Naive thymus-derived CD8-positive, alpha-beta T cell (primary cell): ENCODE results near the gene UBR1. TPM values are rescaled to one million over a fixed set of nuclear protein-coding genes. Genes with fewer than 3 reads are reported as not detected.

ENCODE experiments used
- ATAC-seq, 2 donors: fragments of 150-1000 bp; cut with Tn5 transposase in 1 of 2; sonication (Bioruptor Pico), chemical (Tn5 transposase) in 1 of 2; 1 replicate in 1 of 2; 2 replicates in 1 of 2; pipeline ENCODE4 v1.10.0; 2021; ENCODE audit warnings: mild to moderate bottlenecking in 2 of 2, moderate library complexity in 2 of 2
- POLR2A ChIA-PET: fragments of 350-600 bp; sonication (Branson Sonifier 250); formaldehyde crosslinking; loops from one replicate; lab custom pipeline; 2021; ENCODE audit warnings: antibody characterized with exemption; lab: Charles Lee
- DNase-seq, 10 donors: peaks; one replicate each; pipeline versions ENCODE4 v3.0.0 to v3.0.0-alpha.2; 2020 to 2022
- H3K27ac Mint-ChIP-seq, 10 donors: one replicate each; pipeline ENCODE4 v1.8.0; 2020 to 2022; ENCODE audit warnings: mild to moderate bottlenecking in 10 of 10, mixed read lengths in 10 of 10, moderate library complexity in 4 of 10, inconsistent platforms in 1 of 10
- H3K27me3 Mint-ChIP-seq, 5 donors: one replicate each; pipeline ENCODE4 v1.8.0; 2021 to 2022; ENCODE audit warnings: mixed read lengths in 5 of 5
- H3K36me3 Mint-ChIP-seq, 3 donors: one replicate each; pipeline ENCODE4 v1.8.0; 2020 to 2022; ENCODE audit warnings: mixed read lengths in 3 of 3, mild to moderate bottlenecking in 2 of 3, inconsistent platforms in 1 of 3
- H3K4me1 Mint-ChIP-seq, 4 donors: one replicate each; pipeline ENCODE4 v1.8.0; 2021 to 2022; ENCODE audit warnings: mixed read lengths in 4 of 4
- H3K4me3 Mint-ChIP-seq, 10 donors: one replicate each; pipeline ENCODE4 v1.8.0; 2020 to 2022; ENCODE audit warnings: mild to moderate bottlenecking in 10 of 10, mixed read lengths in 10 of 10, moderate library complexity in 6 of 10, inconsistent platforms in 1 of 10
- H3K9me3 Mint-ChIP-seq, 9 donors: one replicate each; pipeline ENCODE4 v1.8.0; 2020 to 2022; ENCODE audit warnings: mixed read lengths in 9 of 9, mild to moderate bottlenecking in 3 of 9, inconsistent platforms in 1 of 9, moderate library complexity in 1 of 9
- polyA plus RNA-seq, 3 donors: library from polyadenylated mRNA; unstranded; fragments of 300-500 nt; fragmentation: Illumina TruSeq; gene quantifications; one replicate each; pipeline ENCODE4 v1.2.3, GENCODE V29; 2021
- total RNA-seq, 8 experiments: library from RNA in 2 of 8; stranded (reverse) in 2 of 8; gene quantifications; one replicate each; pipeline ENCODE4 v1.2.3 and lab custom pipeline; 2021 to 2026

Gene UBR1
- total and polyA plus RNA-seq, 5 experiments from 2014 or later = 16.1 to 52.4 (median 20.8) TPM

- H3K27me3 Mint-ChIP-seq = peaks cover 0 to 3% (median 0%) of the 10 kb centered on the region in 5 donors
- peaks cover 2 to 29% (median 8%) of the 10 kb centered on the region in 3 donors for H3K36me3 Mint-ChIP-seq
- POLR2A ChIA-PET = interaction anchor here (1.0 to 1.8 kb wide), 2 partner anchors 17 to 614 kb away, joined by 4 to 9 read pairs; partner anchors contain the start of gene ZNF106
- ATAC-seq = peak; percentile 46 to 49
- no peaks in the 10 kb centered on the region for H3K9me3 Mint-ChIP-seq
- no peak for DNase-seq
- H3K27ac Mint-ChIP-seq = peak overlapping the region; percentile 97 to 99 (median 98)
- H3K4me1 Mint-ChIP-seq = peaks cover 40 to 64% (median 56%) of the 10 kb centered on the region in 4 donors
- peak overlapping the region; percentile 89 to 99 (median 96) for H3K4me3 Mint-ChIP-seq
Measured at GRCh38 chr15:43105077-43105736, 631 bp downstream of the UBR1 start.

- Mint-ChIP-seq H3K4me3 (peak overlapping the region; percentile 40 to 96 (median 59)), H3K27me3 (peaks cover 0 to 3% (median 0%) of the 10 kb centered on the region in 5 donors), H3K36me3 (peaks cover 3 to 37% (median 11%) of the 10 kb centered on the region in 3 donors), H3K4me1 (peaks cover 44 to 71% (median 62%) of the 10 kb centered on the region in 4 donors), H3K27ac (peak overlapping the region in 7 of 10 donors; percentile 11 to 63 (median 51)), H3K9me3 (no peaks in the 10 kb centered on the region)
- DNase-seq = no peak
- ATAC-seq = no peak
- POLR2A ChIA-PET = interaction anchor here (1.0 kb wide), 1 partner anchor 614 kb away, joined by 4 read pairs; the partner anchor contains the start of gene ZNF106
Measured at GRCh38 chr15:43104426-43104825, 1.4 kb downstream of the UBR1 start.

GRCh38 chr15:43103907-43104306, 1.9 kb downstream of the UBR1 start:
- H3K4me3 Mint-ChIP-seq = peak overlapping the region in 9 of 10 donors; percentile 35 to 96 (median 65)
- H3K27ac Mint-ChIP-seq = peak overlapping the region in 8 of 10 donors; percentile 3 to 63 (median 50)
- DNase-seq = no peak
- H3K9me3 Mint-ChIP-seq = no peaks in the 10 kb centered on the region
- peaks cover 44 to 73% (median 65%) of the 10 kb centered on the region in 4 donors for H3K4me1 Mint-ChIP-seq
- peaks cover 3 to 41% (median 11%) of the 10 kb centered on the region in 3 donors for H3K36me3 Mint-ChIP-seq
- no peak for ATAC-seq
- POLR2A ChIA-PET = interaction anchor here (0.6 kb wide), 1 partner anchor 1917 kb away, joined by 8 read pairs; no protein-coding TSS in a partner anchor
- H3K27me3 Mint-ChIP-seq = peaks cover 0 to 3% (median 0%) of the 10 kb centered on the region in 5 donors

- DNase-seq = no peak
- no peaks in the 10 kb centered on the region for H3K27me3 Mint-ChIP-seq
- H3K27ac Mint-ChIP-seq = peak overlapping the region in 3 of 10 donors; percentile 9 to 34 (median 17)
- POLR2A ChIA-PET = interaction anchor here (0.6 kb wide), 2 partner anchors 13 to 62 kb away, joined by 3 read pairs; no protein-coding TSS in a partner anchor
- ATAC-seq = no peak
- H3K36me3 Mint-ChIP-seq = peaks cover 3 to 56% (median 16%) of the 10 kb centered on the region in 3 donors
- no peaks in the 10 kb centered on the region for H3K9me3 Mint-ChIP-seq
- H3K4me1 Mint-ChIP-seq = peaks cover 50 to 82% (median 79%) of the 10 kb centered on the region in 4 donors
- H3K4me3 Mint-ChIP-seq = peak overlapping the region in 4 of 10 donors; percentile 4 to 63 (median 38)
Measured at GRCh38 chr15:43102187-43102586, 3.7 kb downstream of the UBR1 start.

- H3K9me3 Mint-ChIP-seq = no peaks in the 10 kb centered on the region
- DNase-seq = no peak
- H3K4me3 Mint-ChIP-seq = peak overlapping the region in 7 of 10 donors; percentile 0 to 65 (median 35)
- H3K36me3 Mint-ChIP-seq = peaks cover 3 to 62% (median 23%) of the 10 kb centered on the region in 3 donors
- POLR2A ChIA-PET = no interaction called here
- H3K4me1 Mint-ChIP-seq = peaks cover 49 to 84% (median 82%) of the 10 kb centered on the region in 4 donors
- no peak for ATAC-seq
- H3K27ac Mint-ChIP-seq = peak overlapping the region in 4 of 10 donors; percentile 37 to 77 (median 45)
- no peaks in the 10 kb centered on the region for H3K27me3 Mint-ChIP-seq
Measured at GRCh38 chr15:43100971-43101370, 4.9 kb downstream of the UBR1 start.

- Mint-ChIP-seq H3K36me3 (peaks cover 3 to 74% (median 22%) of the 10 kb centered on the region in 3 donors), H3K9me3 (no peaks in the 10 kb centered on the region), H3K27ac (peak overlapping the region in 1 of 10 donors; percentile 44), H3K4me1 (peaks cover 48 to 91% (median 82%) of the 10 kb centered on the region in 4 donors), H3K27me3 (no peaks in the 10 kb centered on the region), H3K4me3 (no peak overlapping the region)
- POLR2A ChIA-PET = no interaction called here
- no peak for ATAC-seq
- DNase-seq = no peak
Measured at GRCh38 chr15:43099105-43099845, 6.6 kb downstream of the UBR1 start.

- Mint-ChIP-seq H3K9me3 (no peaks in the 10 kb centered on the region), H3K36me3 (peaks cover 3 to 75% (median 23%) of the 10 kb centered on the region in 3 donors), H3K27ac (peak overlapping the region in 1 of 10 donors; percentile 34), H3K27me3 (no peaks in the 10 kb centered on the region), H3K4me1 (peaks cover 31 to 80% (median 70%) of the 10 kb centered on the region in 4 donors), H3K4me3 (no peak overlapping the region)
- ATAC-seq (no peak), DNase-seq (no peak)
- POLR2A ChIA-PET = no interaction called here
Measured at GRCh38 chr15:43096411-43096810, 9.4 kb downstream of the UBR1 start.

- DNase-seq = no peak
- peaks cover 25 to 78% (median 64%) of the 10 kb centered on the region in 4 donors for H3K4me1 Mint-ChIP-seq
- H3K27ac Mint-ChIP-seq = peak overlapping the region in 3 of 10 donors; percentile 27 to 53 (median 47)
- H3K4me3 Mint-ChIP-seq = peak overlapping the region in 2 of 10 donors; percentile 6 to 14
- peaks cover 3 to 73% (median 23%) of the 10 kb centered on the region in 3 donors for H3K36me3 Mint-ChIP-seq
- no peaks in the 10 kb centered on the region for H3K9me3 Mint-ChIP-seq
- H3K27me3 Mint-ChIP-seq = no peaks in the 10 kb centered on the region
- POLR2A ChIA-PET = interaction anchor here (0.7 kb wide), 2 partner anchors 15 to 1686 kb away, joined by 3 to 4 read pairs; no protein-coding TSS in a partner anchor
- no peak for ATAC-seq
Measured at GRCh38 chr15:43095708-43096347, 10.0 kb downstream of the UBR1 start.

- no peaks in the 10 kb centered on the region for H3K9me3 Mint-ChIP-seq
- H3K27ac Mint-ChIP-seq = peak overlapping the region in 1 of 10 donors; percentile 17
- POLR2A ChIA-PET = interaction anchor here (0.7 kb wide), 2 partner anchors 16 to 1686 kb away, joined by 3 to 4 read pairs; no protein-coding TSS in a partner anchor
- H3K4me3 Mint-ChIP-seq = no peak overlapping the region
- peaks cover 23 to 75% (median 61%) of the 10 kb centered on the region in 4 donors for H3K4me1 Mint-ChIP-seq
- no peak for ATAC-seq
- H3K36me3 Mint-ChIP-seq = peaks cover 2 to 70% (median 22%) of the 10 kb centered on the region in 3 donors
- DNase-seq = no peak
- no peaks in the 10 kb centered on the region for H3K27me3 Mint-ChIP-seq
Measured at GRCh38 chr15:43095243-43095642, 10.6 kb downstream of the UBR1 start.

- DNase-seq (no peak), ATAC-seq (no peak)
- peaks cover 0 to 68% (median 19%) of the 10 kb centered on the region in 3 donors for H3K36me3 Mint-ChIP-seq
- peaks cover 24 to 73% (median 60%) of the 10 kb centered on the region in 4 donors for H3K4me1 Mint-ChIP-seq
- H3K27ac Mint-ChIP-seq = peak overlapping the region in 3 of 10 donors; percentile 10 to 46 (median 11)
- POLR2A ChIA-PET = no interaction called here
- H3K27me3 Mint-ChIP-seq = no peaks in the 10 kb centered on the region
- no peaks in the 10 kb centered on the region for H3K9me3 Mint-ChIP-seq
- peak overlapping the region in 1 of 10 donors; percentile 15 for H3K4me3 Mint-ChIP-seq
Measured at GRCh38 chr15:43094416-43095030, 11.3 kb downstream of the UBR1 start.

- no peaks in the 10 kb centered on the region for H3K27me3 Mint-ChIP-seq
- POLR2A ChIA-PET = no interaction called here
- no peak overlapping the region for H3K4me3 Mint-ChIP-seq
- ATAC-seq (no peak), DNase-seq (no peak)
- H3K9me3 Mint-ChIP-seq = no peaks in the 10 kb centered on the region
- H3K27ac Mint-ChIP-seq = no peak overlapping the region
- peaks cover 23 to 72% (median 58%) of the 10 kb centered on the region in 4 donors for H3K4me1 Mint-ChIP-seq
- peaks cover 0 to 65% (median 18%) of the 10 kb centered on the region in 3 donors for H3K36me3 Mint-ChIP-seq
Measured at GRCh38 chr15:43093026-43093425, 12.8 kb downstream of the UBR1 start.
